Trophoblast cell (in vitro differentiated cells and primary cell): ENCODE results near the gene UBR3.

Experiments used
- DNase-seq, 2 donors: peaks; one replicate each; pipeline ENCODE4 v3.0.0-alpha.2; 2016
- H2AFZ ChIP-seq: 2 replicates; pipeline ENCODE4 v1.6.1; 2013; ENCODE audit warnings: low read length, moderate library complexity, mild to moderate bottlenecking; ENCODE audit not compliant: insufficient read depth, poor library complexity
- H2AK5ac ChIP-seq: 2 replicates; pipeline ENCODE4 v1.6.1; 2013; ENCODE audit warnings: mild to moderate bottlenecking, low read length
- H2BK120ac ChIP-seq: 2 replicates; pipeline ENCODE4 v1.6.1; 2013; ENCODE audit warnings: low read length, mild to moderate bottlenecking, moderate library complexity; ENCODE audit not compliant: insufficient read depth, poor library complexity
- H2BK12ac ChIP-seq: 2 replicates; pipeline ENCODE4 v1.6.1; 2013; ENCODE audit warnings: mild to moderate bottlenecking, low read length, moderate library complexity
- H2BK5ac ChIP-seq: 2 replicates; pipeline ENCODE4 v1.6.1; 2013; ENCODE audit warnings: low read length, low read depth, moderate library complexity, mild to moderate bottlenecking; ENCODE audit not compliant: poor library complexity
- H3K14ac ChIP-seq: 2 replicates; pipeline ENCODE4 v1.6.1; 2013; ENCODE audit warnings: mild to moderate bottlenecking, low read length
- H3K18ac ChIP-seq: 2 replicates; pipeline ENCODE4 v1.6.1; 2013; ENCODE audit warnings: mild to moderate bottlenecking, low read length
- H3K23ac ChIP-seq: 2 replicates; pipeline ENCODE4 v1.6.1; 2013; ENCODE audit warnings: low read length
- H3K27ac ChIP-seq: 2 replicates; pipeline ENCODE4 v1.5.1; 2013; ENCODE audit warnings: low read depth, mild to moderate bottlenecking, inconsistent platforms, low read length, moderate library complexity
- H3K27me3 ChIP-seq: 2 replicates; pipeline ENCODE4 v1.6.1; 2013; ENCODE audit warnings: inconsistent platforms, mild to moderate bottlenecking, low read length, moderate library complexity; ENCODE audit not compliant: insufficient read depth
- H3K36me3 ChIP-seq, 2 experiments: 1 replicate in 1 of 2; 2 replicates in 1 of 2; pipeline ENCODE4 v1.6.1; 2013; ENCODE audit warnings: low read length in 2 of 2, mild to moderate bottlenecking in 2 of 2, moderate library complexity in 1 of 2; ENCODE audit not compliant: insufficient read depth in 2 of 2, control insufficient read depth in 1 of 2
- H3K4ac ChIP-seq: 2 replicates; pipeline ENCODE4 v1.6.1; 2013; ENCODE audit warnings: low read depth, mild to moderate bottlenecking, low read length, moderate library complexity
- H3K4me1 ChIP-seq, 2 experiments: 1 replicate in 1 of 2; 2 replicates in 1 of 2; pipeline ENCODE4 v1.6.1; 2013; ENCODE audit warnings: low read length in 2 of 2, mild to moderate bottlenecking in 2 of 2, moderate library complexity in 1 of 2; ENCODE audit not compliant: insufficient read depth in 2 of 2, control insufficient read depth in 1 of 2
- H3K4me2 ChIP-seq: 2 replicates; pipeline ENCODE4 v1.6.1; 2013; ENCODE audit warnings: inconsistent platforms, mild to moderate bottlenecking, low read length, moderate library complexity
- H3K4me3 ChIP-seq: 2 replicates; pipeline ENCODE4 v1.5.1; 2013; ENCODE audit warnings: mild to moderate bottlenecking, low read depth, low read length, inconsistent platforms
- H3K79me1 ChIP-seq: one replicate; pipeline ENCODE4 v1.6.1; 2013; ENCODE audit warnings: low read length
- H3K79me2 ChIP-seq: 2 replicates; pipeline ENCODE4 v1.6.1; 2013; ENCODE audit warnings: low read length, mild to moderate bottlenecking; ENCODE audit not compliant: control insufficient read depth, insufficient read depth, poor library complexity
- H3K9ac ChIP-seq: 2 replicates; pipeline ENCODE4 v1.6.1; 2013; ENCODE audit warnings: mild to moderate bottlenecking, low read length
- H3K9me3 ChIP-seq: 2 replicates; pipeline ENCODE4 v1.6.1; 2013; ENCODE audit warnings: low read depth, mild to moderate bottlenecking, control low read depth, inconsistent platforms, low read length; ENCODE audit not compliant: insufficient read depth
- H4K12ac ChIP-seq: 2 replicates; pipeline ENCODE4 v1.6.1; 2013; ENCODE audit warnings: low read depth, mild to moderate bottlenecking, low read length, moderate library complexity
- H4K8ac ChIP-seq: 2 replicates; pipeline ENCODE4 v1.6.1; 2013; ENCODE audit warnings: low read depth, mild to moderate bottlenecking, low read length, moderate library complexity
- H4K91ac ChIP-seq: one replicate; pipeline ENCODE4 v1.6.1; 2013; ENCODE audit warnings: low read depth, mild to moderate bottlenecking, low read length, moderate library complexity
- WGBS: extraction: QIAGEN DNeasy Blood & Tissue Kit; methylation state at CpG from one replicate; pipeline ENCODE4 v1.1.7; 2013; ENCODE audit warnings: missing lambda C conversion rate; ENCODE audit not compliant: insufficient read length, insufficient coverage; ENCODE audit errors: extremely low coverage; 5-methylcytosine and 5-hydroxymethylcytosine counted together

UBR3 gene

DNA sequence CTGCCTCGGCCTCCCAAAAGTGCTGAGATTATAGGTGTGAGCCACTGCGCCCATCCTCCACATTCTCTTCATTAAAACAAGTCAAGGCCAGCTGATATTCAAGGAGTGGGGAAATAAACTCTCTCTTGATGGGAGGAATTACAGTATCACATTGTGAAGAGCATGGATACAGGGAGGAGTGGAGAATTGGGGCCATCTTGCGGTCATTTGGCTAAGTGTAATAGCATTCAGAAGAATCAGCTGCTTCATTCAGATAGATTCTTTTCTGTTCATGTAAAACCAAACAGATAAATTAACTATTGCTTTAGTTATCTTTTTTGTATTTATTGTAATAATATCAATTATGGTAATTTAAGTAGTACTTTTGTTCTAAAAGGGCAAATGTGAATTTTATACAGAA is 156.3 kb downstream of the UBR3 start:
- Histone ChIP-seq H3K27me3 (no peaks in the 10 kb centered on the region), H3K4me2 (no peak overlapping the region), H3K9ac (no peak overlapping the region), H3K27ac (no peak overlapping the region), H4K12ac (no peak overlapping the region), H2BK12ac (no peak overlapping the region), H3K4ac (no peak overlapping the region), H2AFZ (no peak overlapping the region), H3K23ac (no peak overlapping the region), H2BK5ac (no peak overlapping the region), H3K18ac (no peak overlapping the region), H3K4me1 (peaks cover 2% of the 10 kb centered on the region in 2 experiments), H4K91ac (no peak overlapping the region), H3K14ac (no peak overlapping the region), H4K8ac (no peak overlapping the region), H2AK5ac (no peak overlapping the region), H3K79me2 (no peaks in the 10 kb centered on the region), H2BK120ac (no peak overlapping the region), H3K4me3 (no peak overlapping the region), H3K79me1 (no peaks in the 10 kb centered on the region), H3K9me3 (no peaks in the 10 kb centered on the region), H3K36me3 (no peaks in the 10 kb centered on the region)
- no CpG with 5 or more reads among the region's 3 CpGs for WGBS
- peak in 1 of 2 donors; percentile 4 for DNase-seq

GRCh38 chr2:169984145-169984544 is 156.9 kb downstream of the UBR3 start:
- H3K14ac ChIP-seq, result no peak overlapping the region
- no peak overlapping the region for H3K4me2 ChIP-seq
- no peak overlapping the region for H3K27ac ChIP-seq
- no peak overlapping the region for H3K4ac ChIP-seq
- H3K9ac ChIP-seq, result no peak overlapping the region
- H3K9me3 ChIP-seq, result no peaks in the 10 kb centered on the region
- no peak for DNase-seq
- no peaks in the 10 kb centered on the region for H3K36me3 ChIP-seq
- H3K4me1 ChIP-seq, result no peaks in the 10 kb centered on the region
- no peaks in the 10 kb centered on the region for H3K27me3 ChIP-seq
- H3K4me3 ChIP-seq, result no peak overlapping the region
- no peak overlapping the region for H4K91ac ChIP-seq
- no peak overlapping the region for H3K18ac ChIP-seq
- H2BK5ac ChIP-seq, result no peak overlapping the region
- H2AK5ac ChIP-seq, result no peak overlapping the region
- H3K23ac ChIP-seq, result no peak overlapping the region
- H4K12ac ChIP-seq, result no peak overlapping the region
- H2BK120ac ChIP-seq, result no peak overlapping the region
- H3K79me2 ChIP-seq, result no peaks in the 10 kb centered on the region
- no peak overlapping the region for H2BK12ac ChIP-seq
- H2AFZ ChIP-seq, result no peak overlapping the region
- no peak overlapping the region for H4K8ac ChIP-seq
- H3K79me1 ChIP-seq, result no peaks in the 10 kb centered on the region

GRCh38 chr2:169994752-169995151 is 167.5 kb downstream of the UBR3 start:
- no peak for DNase-seq
- WGBS, result no CpG with 5 or more reads among the region's 2 CpGs
- H2BK120ac ChIP-seq, result no peak overlapping the region

GRCh38 chr2:169997140-169997887 is 170.1 kb downstream of the UBR3 start:
- H2AFZ ChIP-seq, result no peak overlapping the region
- no peaks in the 10 kb centered on the region for H3K27me3 ChIP-seq
- WGBS, result no CpG with 5 or more reads among the region's 9 CpGs
- no peak overlapping the region for H2BK120ac ChIP-seq
- no peak overlapping the region for H2AK5ac ChIP-seq
- no peak overlapping the region for H3K4me3 ChIP-seq
- peaks cover 4% of the 10 kb centered on the region for H3K9me3 ChIP-seq
- H3K23ac ChIP-seq, result no peak overlapping the region
- H4K91ac ChIP-seq, result no peak overlapping the region
- no peak overlapping the region for H3K18ac ChIP-seq
- no peak overlapping the region for H3K9ac ChIP-seq
- H2BK12ac ChIP-seq, result no peak overlapping the region
- H3K4me1 ChIP-seq, result no peaks in the 10 kb centered on the region
- H2BK5ac ChIP-seq, result no peak overlapping the region
- H3K79me2 ChIP-seq, result no peaks in the 10 kb centered on the region
- H3K36me3 ChIP-seq, result no peaks in the 10 kb centered on the region
- no peak overlapping the region for H4K12ac ChIP-seq
- no peaks in the 10 kb centered on the region for H3K79me1 ChIP-seq
- H3K4me2 ChIP-seq, result no peak overlapping the region
- no peak overlapping the region for H4K8ac ChIP-seq
- no peak overlapping the region for H3K4ac ChIP-seq
- no peak for DNase-seq
- H3K27ac ChIP-seq, result no peak overlapping the region
- H3K14ac ChIP-seq, result no peak overlapping the region

More at GRCh38 chr2:169994752-169995151, 167.5 kb downstream of the UBR3 start:
- no peaks in the 10 kb centered on the region for H3K36me3 ChIP-seq
- no peak overlapping the region for H3K4me2 ChIP-seq
- H4K12ac ChIP-seq, result no peak overlapping the region
- no peak overlapping the region for H2AK5ac ChIP-seq
- H3K27me3 ChIP-seq, result no peaks in the 10 kb centered on the region
- no peaks in the 10 kb centered on the region for H3K79me1 ChIP-seq
- no peak overlapping the region for H3K18ac ChIP-seq
- no peak overlapping the region for H3K4me3 ChIP-seq
- no peak overlapping the region for H2BK12ac ChIP-seq
- no peak overlapping the region for H3K27ac ChIP-seq
- no peak overlapping the region for H4K91ac ChIP-seq
- H3K23ac ChIP-seq, result no peak overlapping the region
- H2BK5ac ChIP-seq, result no peak overlapping the region
- no peaks in the 10 kb centered on the region for H3K4me1 ChIP-seq
- peaks cover 4% of the 10 kb centered on the region for H3K9me3 ChIP-seq
- no peak overlapping the region for H3K9ac ChIP-seq
- no peaks in the 10 kb centered on the region for H3K79me2 ChIP-seq
- no peak overlapping the region for H2AFZ ChIP-seq
- H4K8ac ChIP-seq, result no peak overlapping the region
- no peak overlapping the region for H3K4ac ChIP-seq
- H3K14ac ChIP-seq, result no peak overlapping the region
